Motor neuron (in vitro differentiated cells): ENCODE results near the gene RAC2. TPM values are rescaled to one million over a fixed set of nuclear protein-coding genes. Genes with fewer than 3 reads are reported as not detected.

Experiments
- ATAC-seq, 8 experiments: fragments of 200-7000 bp; cut with Tn5 transposase; replicated peaks in 6 of 8; 2 replicates each; pipeline ENCODE4 v1.8.0; 2021; ENCODE audit warnings: mild to moderate bottlenecking in 8 of 8, moderate library complexity in 8 of 8
- H3K27ac ChIP-seq, 2 donors: fragments of 250-450 bp; sonication (Bioruptor Pico); 2 replicates each; pipeline ENCODE4 v1.9.0; 2021; ENCODE audit warnings: antibody characterized with exemption in 2 of 2, mild to moderate bottlenecking in 2 of 2, moderate library complexity in 1 of 2
- H3K4me1 ChIP-seq, 2 donors: fragments of 250-450 bp; sonication (Bioruptor Pico); replicated peaks in 1 of 2; 2 replicates each; pipeline ENCODE4 v1.6.1; 2021; ENCODE audit warnings: antibody characterized with exemption in 2 of 2, mild to moderate bottlenecking in 2 of 2, moderate library complexity in 1 of 2
- H3K4me3 ChIP-seq, 5 donors: fragments of 250-450 bp; sonication (Bioruptor Pico); 2 replicates each; pipeline ENCODE4 v1.9.0; 2021; ENCODE audit warnings: antibody characterized with exemption in 5 of 5, mild to moderate bottlenecking in 5 of 5, moderate library complexity in 4 of 5
- WGBS, 10 experiments: fragments of 450-650 bp; shearing (Covaris generic); methylation state at CpG; one replicate each; pipeline ENCODE4 v1.0.0; 2022; 5-methylcytosine and 5-hydroxymethylcytosine counted together
- in situ Hi-C, 9 experiments: fragments of 400-800 bp; cut with MboI; loops; one replicate each; pipeline ENCODE4 v1.15.0; 2021; ENCODE audit warnings: low sequenced_read_pairs in 9 of 9, low pct_unique_long_range_greater_than_20kb in 2 of 9; ENCODE audit not compliant: unreplicated experiment in 9 of 9
- total RNA-seq, 8 experiments: library from RNA; unstranded; fragments of 300-600 nt; gene quantifications; 2 replicates each; pipeline versions ENCODE4 v1.2.3 to v1.2.4, GENCODE V29; 2022

The RAC2 gene
- 10 to 100 TPM in 3 of 8 experiments, 1 to 10 TPM in 1, under 1 TPM in 3, not detected in 1; 0.33 to 94.3 (median 3.1) TPM for total RNA-seq

- in situ Hi-C loops = no loop called here
- 30 to 100% (median 59%) methylated on average over 1 to 13 of the region's 23 CpGs; no CpG with 5 or more reads in 7 of the 10 experiments for WGBS, 10 experiments
- H3K4me3 ChIP-seq = no peak within 1 kb of the TSS
- H3K4me1 ChIP-seq = peaks cover 10 to 16% of the 10 kb centered on the region in 2 donors
- ATAC-seq = peak in 5 of 8 experiments; percentile 5 to 91 (median 64)
- no peak within 1 kb of the TSS for H3K27ac ChIP-seq
Measured at GRCh38 chr22:37244114-37244921, at the start of gene RAC2. Gene RAC2, minus strand, starts transcription at chr22:37244269. Its CDS starts 121 bp downstream, at chr22:37244148.

- in situ Hi-C loops = no loop called here
- no peak for ATAC-seq
- WGBS, 10 experiments = 0 to 65% (median 19%) methylated on average over 1 to 2 of the region's 3 CpGs; no CpG with 5 or more reads in 4 of the 10 experiments
- Histone ChIP-seq H3K4me1 (no peaks in the 10 kb centered on the region), H3K27ac (no peak overlapping the region), H3K4me3 (no peak overlapping the region)
Measured at GRCh38 chr22:37293172-37293571, 49.1 kb upstream of the RAC2 start.

GRCh38 chr22:37292641-37293040 is 48.6 kb upstream of the RAC2 start:
- in situ Hi-C loops = no loop called here
- Histone ChIP-seq H3K4me3 (no peak overlapping the region), H3K27ac (no peak overlapping the region), H3K4me1 (no peaks in the 10 kb centered on the region)
- WGBS, 10 experiments = no CpG with 5 or more reads among the region's 13 CpGs
- ATAC-seq = no peak

GRCh38 chr22:37291559-37292298 is 47.7 kb upstream of the RAC2 start:
- Histone ChIP-seq H3K4me1 (no peaks in the 10 kb centered on the region), H3K4me3 (no peak overlapping the region), H3K27ac (no peak overlapping the region)
- ATAC-seq = no peak
- in situ Hi-C loops = no loop called here
- 67 to 100% (median 95%) methylated on average over 1 to 5 of the region's 5 CpGs; no CpG with 5 or more reads in 1 of the 10 experiments for WGBS, 10 experiments

GRCh38 chr22:37290737-37291136 is 46.7 kb upstream of the RAC2 start:
- no peaks in the 10 kb centered on the region for H3K4me1 ChIP-seq
- H3K4me3 ChIP-seq = no peak overlapping the region
- in situ Hi-C loops = no loop called here
- ATAC-seq = peak in 4 of 8 experiments; percentile 25 to 97 (median 58)
- no peak overlapping the region for H3K27ac ChIP-seq
- 54 to 58% methylated on average over 2 of the region's 7 CpGs; no CpG with 5 or more reads in 8 of the 10 experiments for WGBS, 10 experiments

- no peak overlapping the region for H3K4me3 ChIP-seq
- WGBS, 10 experiments = 0 to 93% (median 73%) methylated on average over 1 to 5 of the region's 7 CpGs; no CpG with 5 or more reads in 4 of the 10 experiments
- ATAC-seq = no peak
- peaks cover 0 to 3% of the 10 kb centered on the region in 2 donors for H3K4me1 ChIP-seq
- no peak overlapping the region for H3K27ac ChIP-seq
- in situ Hi-C loops = no loop called here
Measured at GRCh38 chr22:37289156-37289735, 45.2 kb upstream of the RAC2 start.

- peaks cover 0 to 3% of the 10 kb centered on the region in 2 donors for H3K4me1 ChIP-seq
- no peak overlapping the region for H3K27ac ChIP-seq
- no peak for ATAC-seq
- in situ Hi-C loops = no loop called here
- H3K4me3 ChIP-seq = no peak overlapping the region
- WGBS, 10 experiments = 78 to 92% (median 87%) methylated on average over 2 to 6 of the region's 7 CpGs; no CpG with 5 or more reads in 5 of the 10 experiments
Measured at GRCh38 chr22:37288521-37288920, 44.5 kb upstream of the RAC2 start.

- WGBS, 10 experiments = 75 to 92% (median 75%) methylated on average over 3 to 6 of the region's 10 CpGs; no CpG with 5 or more reads in 7 of the 10 experiments
- in situ Hi-C loops = no loop called here
- H3K4me3 ChIP-seq = no peak overlapping the region
- ATAC-seq = no peak
- H3K27ac ChIP-seq = no peak overlapping the region
- peaks cover 0 to 8% of the 10 kb centered on the region in 2 donors for H3K4me1 ChIP-seq
Measured at GRCh38 chr22:37287550-37287951, 43.5 kb upstream of the RAC2 start.

GRCh38 chr22:37285937-37286336 is 41.9 kb upstream of the RAC2 start:
- in situ Hi-C loops = no loop called here
- Histone ChIP-seq H3K27ac (no peak overlapping the region), H3K4me3 (no peak overlapping the region), H3K4me1 (peaks cover 0 to 8% of the 10 kb centered on the region in 2 donors)
- no peak for ATAC-seq
- 49 to 100% (median 87%) methylated on average over 1 to 5 of the region's 10 CpGs; no CpG with 5 or more reads in 2 of the 10 experiments for WGBS, 10 experiments

- in situ Hi-C loops = no loop called here
- Histone ChIP-seq H3K27ac (no peak overlapping the region), H3K4me3 (no peak overlapping the region), H3K4me1 (peaks cover 0 to 8% of the 10 kb centered on the region in 2 donors)
- ATAC-seq = peak in 2 of 8 experiments; percentile 21 to 30
- 10 to 100% (median 52%) methylated on average over 1 to 2 of the region's 14 CpGs; no CpG with 5 or more reads in 2 of the 10 experiments for WGBS, 10 experiments
Measured at GRCh38 chr22:37284805-37285355, 40.8 kb upstream of the RAC2 start.

GRCh38 chr22:37284126-37284804 is 40.2 kb upstream of the RAC2 start:
- Histone ChIP-seq H3K4me1 (peaks cover 0 to 8% of the 10 kb centered on the region in 2 donors), H3K4me3 (no peak overlapping the region), H3K27ac (no peak overlapping the region)
- 0 to 100% (median 82%) methylated on average over 1 to 5 of the region's 9 CpGs; no CpG with 5 or more reads in 3 of the 10 experiments for WGBS, 10 experiments
- peak in 1 of 8 experiments; percentile 4 for ATAC-seq
- in situ Hi-C loops = no loop called here

GRCh38 chr22:37283393-37283937 is 39.4 kb upstream of the RAC2 start:
- peak in 3 of 8 experiments; percentile 13 to 46 (median 35) for ATAC-seq
- Histone ChIP-seq H3K27ac (no peak overlapping the region), H3K4me1 (peaks cover 0 to 8% of the 10 kb centered on the region in 2 donors), H3K4me3 (no peak overlapping the region)
- 40 to 100% (median 88%) methylated on average over 1 of the region's 8 CpGs; no CpG with 5 or more reads in 7 of the 10 experiments for WGBS, 10 experiments
- in situ Hi-C loops = no loop called here
